Activated CD8-positive, alpha-beta memory T cell treated with anti-CD3 and anti-CD28 coated beads, Interleukin-2, amount 50 U/mL, for 48 hours (primary cell): ENCODE measurements around the gene TMEFF2.
"Not testable (repeated sequence)": the region's sequence is repeated elsewhere in the genome, so short reads cannot be mapped to it uniquely, and the experiment has no call there.

Source experiments
- DNase-seq: peaks from one replicate; pipeline ENCODE4 v3.0.0-alpha.2; 2020

The TMEFF2 gene

GRCh38 chr2:192127434-192127833 is 67.3 kb downstream of the TMEFF2 start:
- DNase-seq = no peak

- DNase-seq = no peak
Measured at GRCh38 chr2:192126912-192127311, 67.8 kb downstream of the TMEFF2 start.

- no peak for DNase-seq
Measured at GRCh38 chr2:192126426-192126825, 68.3 kb downstream of the TMEFF2 start.

GRCh38 chr2:192124571-192124970 is 70.2 kb downstream of the TMEFF2 start:
- DNase-seq = no peak

- no peak for DNase-seq
Measured at GRCh38 chr2:192123847-192124246, 70.9 kb downstream of the TMEFF2 start.

- no peak for DNase-seq
Measured at GRCh38 chr2:192122946-192123345, 71.8 kb downstream of the TMEFF2 start.

- no peak for DNase-seq
Measured at GRCh38 chr2:192122141-192122540, 72.6 kb downstream of the TMEFF2 start.

GRCh38 chr2:192119536-192119935 is 75.2 kb downstream of the TMEFF2 start:
- DNase-seq = no peak

GRCh38 chr2:192117705-192118104 is 77.0 kb downstream of the TMEFF2 start:
- DNase-seq = no peak

GRCh38 chr2:192111536-192111935 is 83.2 kb downstream of the TMEFF2 start:
- not testable (repeated sequence) for DNase-seq

GRCh38 chr2:192099742-192100141 is 95.0 kb downstream of the TMEFF2 start:
- DNase-seq = no peak

- DNase-seq = no peak
Measured at GRCh38 chr2:192098814-192099491, 95.8 kb downstream of the TMEFF2 start.

GRCh38 chr2:192091476-192091875 is 103.3 kb downstream of the TMEFF2 start:
- DNase-seq = no peak

GRCh38 chr2:192090911-192091310 is 103.8 kb downstream of the TMEFF2 start:
- no peak for DNase-seq

- DNase-seq = no peak
Measured at GRCh38 chr2:192087398-192087958, 107.3 kb downstream of the TMEFF2 start.

- no peak for DNase-seq
Measured at GRCh38 chr2:192082121-192082520, 112.6 kb downstream of the TMEFF2 start.

GRCh38 chr2:192080096-192080495 is 114.6 kb downstream of the TMEFF2 start:
- DNase-seq = not testable (repeated sequence)

GRCh38 chr2:192073878-192074277 is 120.9 kb downstream of the TMEFF2 start:
- DNase-seq = no peak

GRCh38 chr2:192072778-192073177 is 122.0 kb downstream of the TMEFF2 start:
- DNase-seq = no peak

- no peak for DNase-seq
Measured at GRCh38 chr2:192072261-192072660, 122.5 kb downstream of the TMEFF2 start.

GRCh38 chr2:192070099-192070498 is 124.6 kb downstream of the TMEFF2 start:
- no peak for DNase-seq

- no peak for DNase-seq
Measured at GRCh38 chr2:192069417-192069816, 125.3 kb downstream of the TMEFF2 start.

GRCh38 chr2:192068966-192069365 is 125.8 kb downstream of the TMEFF2 start:
- DNase-seq = no peak

GRCh38 chr2:192067631-192068030 is 127.1 kb downstream of the TMEFF2 start:
- DNase-seq = no peak

GRCh38 chr2:192064459-192064858 is 130.3 kb downstream of the TMEFF2 start:
- no peak for DNase-seq
